GM12878 (cell line): ENCODE measurements around the gene ALG12. TPM values are rescaled to one million over a fixed set of nuclear protein-coding genes. Genes with fewer than 3 reads are reported as not detected.

Experiments used
- ATAC-seq: fragments of 200-7000 bp; cut with Tn5 transposase; 3 replicates; pipeline ENCODE4 v1.9.1; 2020; ENCODE audit warnings: mild to moderate bottlenecking, moderate library complexity
- BruUV-seq: library from RNA; stranded (reverse); fragments of 400-500 nt; replicated peaks from 2 replicates; lab custom pipeline; 2021; lab: Mats Ljungman, UMichigan
- CTCF ChIA-PET: fragments of 300-600 bp; sonication (Branson Sonifier 250); formaldehyde crosslinking; extraction: SDS; loops from one replicate; lab custom pipeline; 2021; ENCODE audit warnings: inconsistent platforms; lab: Yijun Ruan, JAX
- POLR2A ChIA-PET: fragments of 350-600 bp; formaldehyde crosslinking; extraction: SDS; loops from one replicate; lab custom pipeline; 2021; ENCODE audit warnings: inconsistent platforms; lab: Charles Lee
- RAD21 ChIA-PET: fragments of 300-600 bp; sonication (Branson Sonifier 250); formaldehyde crosslinking; loops from one replicate; lab custom pipeline; 2023; ENCODE audit warnings: antibody characterized with exemption; ENCODE audit not compliant: unreplicated experiment; lab: Charles Lee
- SMC1A ChIA-PET: fragments of 300-600 bp; sonication (Branson Sonifier 250); formaldehyde crosslinking; loops from one replicate; lab custom pipeline; 2023; ENCODE audit not compliant: unreplicated experiment, uncharacterized antibody; lab: Charles Lee
- DNase-seq: peaks from one replicate; pipeline ENCODE4 v3.0.0-alpha.2; 2011; ENCODE audit warnings: low read depth, low spot score
- FAIRE-seq: peaks from 3 replicates; lab custom pipeline; 2011; peaks lifted over from hg19 to GRCh38; lab: Jason Lieb, UNC
- H2AFZ ChIP-seq: 2 replicates; pipeline ENCODE4 v1.6.0; 2011; ENCODE audit warnings: low read depth, low read length, control low read depth; ENCODE audit not compliant: control insufficient read depth
- H3K27ac ChIP-seq: 2 replicates; pipeline ENCODE4 v1.5.1; 2011; ENCODE audit warnings: control low read depth; ENCODE audit not compliant: control insufficient read depth, insufficient read depth
- H3K27me3 ChIP-seq, 2 experiments: replicated peaks in 1 of 2; 2 replicates each; pipeline versions ENCODE4 v1.6.0 to v1.6.1; 2011; ENCODE audit warnings: low read length in 1 of 2; ENCODE audit not compliant: control insufficient read depth in 2 of 2, insufficient read depth in 2 of 2
- H3K36me3 ChIP-seq, 2 experiments: 2 replicates each; pipeline ENCODE4 v1.5.1; 2011; ENCODE audit warnings: low read length in 1 of 2; ENCODE audit not compliant: control insufficient read depth in 2 of 2, insufficient read depth in 2 of 2
- H3K4me1 ChIP-seq: 2 replicates; pipeline ENCODE4 v1.6.1; 2011; ENCODE audit warnings: mild to moderate bottlenecking, low read length, moderate library complexity, mixed read lengths; ENCODE audit not compliant: control insufficient read depth, insufficient read depth
- H3K4me2 ChIP-seq: 2 replicates; pipeline ENCODE4 v1.6.0; 2011; ENCODE audit warnings: control low read depth; ENCODE audit not compliant: control insufficient read depth, insufficient read depth
- H3K4me3 ChIP-seq: fragments of 200-600 bp; sonication (generic); 2 replicates; pipeline ENCODE4 v1.5.1; 2016
- H3K79me2 ChIP-seq: 2 replicates; pipeline ENCODE4 v1.6.0; 2011; ENCODE audit warnings: low read length; ENCODE audit not compliant: control insufficient read depth, insufficient read depth
- H3K9ac ChIP-seq: 2 replicates; pipeline ENCODE4 v1.8.0; 2011; ENCODE audit warnings: low read length, control low read depth, mixed read lengths; ENCODE audit not compliant: control insufficient read depth, insufficient read depth
- H3K9me3 ChIP-seq: replicated peaks from 3 replicates; pipeline ENCODE4 v1.5.1; 2011; ENCODE audit warnings: mild to moderate bottlenecking, low read length; ENCODE audit not compliant: control insufficient read depth, insufficient read depth
- H4K20me1 ChIP-seq: 2 replicates; pipeline ENCODE4 v1.6.0; 2011; ENCODE audit not compliant: control insufficient read depth, insufficient read depth
- CBFB ChIP-seq: IDR thresholded peaks from 2 replicates; pipeline ENCODE4 v1.6.1; 2016; ENCODE audit warnings: antibody characterized with exemption, low read depth
- GATAD2B ChIP-seq: fragments of 450-650 bp; conservative IDR thresholded peaks from 2 replicates; pipeline ENCODE4 v1.6.1; 2017; ENCODE audit warnings: low read depth, mild to moderate bottlenecking, moderate library complexity
- MTA3 ChIP-seq: IDR thresholded peaks from 2 replicates; pipeline ENCODE4 v1.6.1; 2012; ENCODE audit warnings: low read length, inconsistent platforms, borderline replicate concordance
- NFYB ChIP-seq: IDR thresholded peaks from 2 replicates; pipeline ENCODE4 v1.6.1; 2011; ENCODE audit warnings: low read depth, mild to moderate bottlenecking, low read length, improper control_type of control experiment, moderate library complexity; ENCODE audit not compliant: insufficient read depth
- REST ChIP-seq: IDR thresholded peaks from 2 replicates; pipeline ENCODE4 v1.6.1; 2012; ENCODE audit warnings: mild to moderate bottlenecking, low read depth, low read length
- RUNX3 ChIP-seq: IDR thresholded peaks from 2 replicates; pipeline ENCODE4 v1.6.1; 2012; ENCODE audit warnings: low read length, inconsistent platforms
- ZBTB4 ChIP-seq: fragments of 450-650 bp; formaldehyde crosslinking; IDR thresholded peaks from 2 replicates; pipeline ENCODE4 v1.4.0; 2022; ENCODE audit warnings: mild to moderate bottlenecking, moderate library complexity
- ZNF217 ChIP-seq: fragments of 450-650 bp; IDR thresholded peaks from 2 replicates; pipeline ENCODE4 v1.6.1; 2017; ENCODE audit warnings: antibody characterized with exemption, mild to moderate bottlenecking
- ZNF384 ChIP-seq: IDR thresholded peaks from 2 replicates; pipeline ENCODE4 v1.6.1; 2012; ENCODE audit warnings: low read depth, mild to moderate bottlenecking, low read length, improper control_type of control experiment, borderline replicate concordance
- ZNF592 ChIP-seq: fragments of 450-650 bp; IDR thresholded peaks from 2 replicates; pipeline ENCODE4 v1.6.1; 2017; ENCODE audit warnings: mild to moderate bottlenecking, moderate library complexity
- WGBS: methylation state at CpG from one replicate; pipeline ENCODE4 v1.1.6; 2016; ENCODE audit warnings: low lambda C conversion rate; ENCODE audit not compliant: insufficient replicate concordance, insufficient coverage; ENCODE audit errors: missing lambda C conversion rate; 5-methylcytosine and 5-hydroxymethylcytosine counted together
- in situ Hi-C: fragments of 300-500 bp; cut with MboI; formaldehyde crosslinking; loops from 9 replicates; pipeline ENCODE4 v1.14.3; 2018; ENCODE audit warnings: mixed read lengths
- intact Hi-C: fragments of 100-400 bp; cut with micrococcal nuclease; formaldehyde crosslinking; loops from one replicate; pipeline ENCODE4 v1.14.2; 2022; ENCODE audit not compliant: unreplicated experiment
- polyA plus RNA-seq, 11 experiments: library from polyadenylated mRNA; depleted of rRNA in 4 of 11; unstranded in 6 of 11; stranded (reverse) in 5 of 11; fragments of >200 nt; fragmentation: Nextera tagmentation in 4 of 11; fragmentation: Illumina TruSeq in 1 of 11; extraction: Ambion mirVana in 4 of 11; extraction: Trizol in 1 of 11; gene quantifications; 1 replicate in 1 of 11; 2 replicates in 10 of 11; pipeline versions ENCODE4 v1.2.1 to v1.2.3, GENCODE V29; 2011 to 2016; ENCODE audit warnings: inconsistent platforms in 2 of 11, missing spikeins in 2 of 11, low read depth in 1 of 11
- total RNA-seq, 4 experiments: library from RNA; depleted of rRNA in 3 of 4; stranded (reverse); fragments of >200 nt in 3 of 4; fragmentation: Illumina TruSeq in 1 of 4; extraction: Trizol in 1 of 4; gene quantifications; 2 replicates each; pipeline versions ENCODE4 v1.2.1 to v1.2.3, GENCODE V29; 2013 to 2021

The ALG12 gene
- total and polyA plus RNA-seq, 10 of the 15 experiments (the other 5 are each of a cell fraction or from before 2014, with no cell fraction given) = 0.22 to 23.4 (median 6.6) TPM

- ChIA-PET SMC1A (interaction anchor here (0.7 to 4.1 kb wide), 9 partner anchors 36 to 174 kb away, joined by 3 to 43 read pairs (median 5); no protein-coding TSS in a partner anchor), POLR2A (interaction anchor here (1.1 to 1.2 kb wide), 2 partner anchors 100 to 260 kb away, joined by 4 read pairs; no protein-coding TSS in a partner anchor), RAD21 (interaction anchor here (0.7 to 4.7 kb wide), 22 partner anchors 9 to 306 kb away, joined by 3 to 81 read pairs (median 4); no protein-coding TSS in a partner anchor), CTCF (interaction anchor here (0.8 to 3.2 kb wide), 28 partner anchors 9 to 256 kb away, joined by 3 to 79 read pairs (median 5); partner anchors contain the start of gene IL17REL)
- H3K36me3 ChIP-seq = peaks cover 0 to 2% of the 10 kb centered on the region in 2 experiments; a peak in 3 of 4 replicates
- ATAC-seq (peak; percentile 72), DNase-seq (peak; percentile 78), FAIRE-seq (peak; percentile 93)
- peak overlapping the region; percentile 45 for H3K4me2 ChIP-seq
- no peaks in the 10 kb centered on the region for H3K9me3 ChIP-seq
- H3K79me2 ChIP-seq = peaks cover 7% of the 10 kb centered on the region
- no TSS peak for BruUV-seq
- in situ Hi-C loops (loop anchor here (5.0 kb wide), 2 partner anchors 101 to 276 kb away; no protein-coding TSS in a partner anchor), intact Hi-C loops (loop anchor here (1.0 to 10.0 kb wide), 6 partner anchors 40 to 264 kb away; no protein-coding TSS in a partner anchor)
- peaks cover 56% of the 10 kb centered on the region for H3K4me1 ChIP-seq
- H3K27me3 ChIP-seq = no peaks in the 10 kb centered on the region
- no peak overlapping the region for H3K27ac ChIP-seq
- H3K9ac ChIP-seq = no peak overlapping the region
- no peaks in the 10 kb centered on the region for H4K20me1 ChIP-seq
- WGBS = 18% methylated on average over 14 of the region's 14 CpGs
- H3K4me3 ChIP-seq = no peak overlapping the region
- no peak overlapping the region; the same call in 1 of the 2 replicates for H2AFZ ChIP-seq
- TF ChIP-seq ZNF384 = no peak
- no peak for TF ChIP-seq NFYB
- no peak for TF ChIP-seq REST
- no peak for TF ChIP-seq CBFB
- TF ChIP-seq GATAD2B = 0 out of 2 replicates have a peak, but pooled peaks have one; percentile 25
- no peak for TF ChIP-seq ZBTB4 (CRISPR knock-in tag)
- TF ChIP-seq RUNX3 = peak; percentile 26; the same call in 1 of the 2 replicates
- TF ChIP-seq ZNF592 = no peak
- no peak for TF ChIP-seq ZNF217
- no peak for TF ChIP-seq MTA3
Observed at GRCh38 chr22:49930596-49931412, 12.6 kb upstream of the ALG12 start.
